Fibroblast of skin of scalp (primary cell): ENCODE measurements around the gene F2RL1. TPM values are rescaled to one million over a fixed set of nuclear protein-coding genes. Genes with fewer than 3 reads are reported as not detected.
A peak's percentile ranks its signal among the peaks of the same experiment; 100 is the strongest.
"Not testable (repeated sequence)": the region's sequence is repeated elsewhere in the genome, so short reads cannot be mapped to it uniquely, and the experiment has no call there.

ENCODE experiments used
- DNase-seq: peaks from one replicate; pipeline ENCODE4 v3.0.0-alpha.2; 2013
- polyA plus RNA-seq, 2 experiments: library from polyadenylated mRNA; unstranded; fragments of 120-200 nt; gene quantifications; one replicate each; pipeline ENCODE4 v1.2.1, GENCODE V29; 2013; ENCODE audit not compliant: insufficient read length in 2 of 2

F2RL1 gene
- polyA plus RNA-seq (2013, experiment 1 of 2; ENCODE audit: insufficient read length) = 1.1 TPM
- polyA plus RNA-seq (2013, experiment 2 of 2; ENCODE audit: insufficient read length) = 1.6 TPM

- peak; percentile 54 for DNase-seq
These were observed at the start of gene F2RL1 for GRCh38 chr5:76818844-76819831. F2RL1 (plus strand) TSS chr5:76819030; CDS start chr5:76819183, 153 bp downstream.

GRCh38 chr5:76771041-76771440 lies 47.8 kb upstream of the F2RL1 start:
- DNase-seq = not testable (repeated sequence)

GRCh38 chr5:76771705-76772405 lies 47.0 kb upstream of the F2RL1 start:
- DNase-seq = peak; percentile 21

GRCh38 chr5:76775921-76776320 lies 42.9 kb upstream of the F2RL1 start:
- no peak for DNase-seq

GRCh38 chr5:76776391-76776790 lies 42.4 kb upstream of the F2RL1 start:
- no peak for DNase-seq

- DNase-seq = not testable (repeated sequence)
These were observed 38.2 kb upstream of the F2RL1 start for GRCh38 chr5:76780616-76781015.

- no peak for DNase-seq
These were observed 37.1 kb upstream of the F2RL1 start for GRCh38 chr5:76781775-76782174.

GRCh38 chr5:76782444-76782843 lies 36.4 kb upstream of the F2RL1 start:
- DNase-seq = no peak

GRCh38 chr5:76787237-76787636 lies 31.6 kb upstream of the F2RL1 start:
- DNase-seq = peak; percentile 79

- DNase-seq = no peak
These were observed 30.5 kb upstream of the F2RL1 start for GRCh38 chr5:76788362-76788761.

GRCh38 chr5:76789275-76789674 lies 29.6 kb upstream of the F2RL1 start:
- DNase-seq = not testable (repeated sequence)

GRCh38 chr5:76789991-76790581 lies 28.7 kb upstream of the F2RL1 start:
- DNase-seq = no peak

GRCh38 chr5:76790632-76791290 lies 28.1 kb upstream of the F2RL1 start:
- DNase-seq = peak; percentile 96

GRCh38 chr5:76791461-76791860 lies 27.4 kb upstream of the F2RL1 start:
- no peak for DNase-seq

GRCh38 chr5:76794871-76795270 lies 24.0 kb upstream of the F2RL1 start:
- peak; percentile 35 for DNase-seq

- no peak for DNase-seq
These were observed 19.2 kb upstream of the F2RL1 start for GRCh38 chr5:76799588-76799987.

GRCh38 chr5:76800579-76800978 lies 18.3 kb upstream of the F2RL1 start:
- no peak for DNase-seq

- DNase-seq = peak; percentile 92
These were observed 17.5 kb upstream of the F2RL1 start for GRCh38 chr5:76801159-76801802.

- DNase-seq = no peak
These were observed 17.0 kb upstream of the F2RL1 start for GRCh38 chr5:76801803-76802195.

GRCh38 chr5:76804266-76804665 lies 14.6 kb upstream of the F2RL1 start:
- DNase-seq = no peak

GRCh38 chr5:76805821-76806505 lies 12.9 kb upstream of the F2RL1 start:
- DNase-seq = peak; percentile 91
